H9 (cell line): ENCODE data around the gene SP140. TPM values are rescaled to one million over a fixed set of nuclear protein-coding genes. Genes with fewer than 3 reads are reported as not detected.

Experiments used
- DNase-seq: peaks from one replicate; pipeline ENCODE4 v3.0.0-alpha.2; 2017
- H2AFZ ChIP-seq: one replicate; pipeline ENCODE4 v1.6.1; 2013; ENCODE audit warnings: mild to moderate bottlenecking, low read length, control low read depth, moderate library complexity
- H2AK5ac ChIP-seq: 2 replicates; pipeline ENCODE4 v1.6.1; 2013; ENCODE audit warnings: low read length, control low read depth, mixed read lengths; ENCODE audit not compliant: insufficient read length
- H2BK120ac ChIP-seq: one replicate; pipeline ENCODE4 v1.6.1; 2013; ENCODE audit warnings: low read depth, mild to moderate bottlenecking, low read length, control low read depth, inconsistent platforms; ENCODE audit not compliant: poor library complexity, severe bottlenecking
- H2BK12ac ChIP-seq: 2 replicates; pipeline ENCODE4 v1.6.1; 2013; ENCODE audit warnings: low read length, control low read depth, mixed read lengths, low read depth; ENCODE audit not compliant: insufficient read length
- H2BK15ac ChIP-seq: 2 replicates; pipeline ENCODE4 v1.6.1; 2013; ENCODE audit warnings: low read depth, low read length, control low read depth
- H2BK20ac ChIP-seq: one replicate; pipeline ENCODE4 v1.6.1; 2013; ENCODE audit warnings: low read depth, mild to moderate bottlenecking, low read length, control low read depth, inconsistent platforms; ENCODE audit not compliant: poor library complexity, severe bottlenecking
- H2BK5ac ChIP-seq: 2 replicates; pipeline ENCODE4 v1.6.1; 2013; ENCODE audit warnings: low read length, control low read depth, mixed read lengths; ENCODE audit not compliant: insufficient read length
- H3K14ac ChIP-seq: 2 replicates; pipeline ENCODE4 v1.6.1; 2013; ENCODE audit warnings: low read length, control low read depth; ENCODE audit not compliant: insufficient read depth
- H3K18ac ChIP-seq: 2 replicates; pipeline ENCODE4 v1.6.1; 2013; ENCODE audit warnings: low read depth, mild to moderate bottlenecking, mixed read lengths, low read length, control low read depth; ENCODE audit not compliant: insufficient read length
- H3K23ac ChIP-seq: 2 replicates; pipeline ENCODE4 v1.6.1; 2013; ENCODE audit warnings: low read length, control low read depth, mixed read lengths, low read depth; ENCODE audit not compliant: insufficient read length
- H3K23me2 ChIP-seq: 2 replicates; pipeline ENCODE4 v1.6.1; 2013; ENCODE audit warnings: low read depth, mild to moderate bottlenecking, mixed read lengths, low read length, control low read depth; ENCODE audit not compliant: insufficient read length, poor library complexity, severe bottlenecking
- H3K27ac ChIP-seq: 2 replicates; pipeline ENCODE4 v1.5.1; 2013; ENCODE audit warnings: low read length, control low read depth, mixed read lengths, low read depth; ENCODE audit not compliant: insufficient read length
- H3K27me3 ChIP-seq: 2 replicates; pipeline ENCODE4 v1.6.1; 2013; ENCODE audit warnings: low read length, control low read depth, inconsistent platforms; ENCODE audit not compliant: insufficient read depth
- H3K4ac ChIP-seq: 2 replicates; pipeline ENCODE4 v1.6.1; 2013; ENCODE audit warnings: low read depth, mild to moderate bottlenecking, control low read depth, inconsistent platforms, low read length, moderate library complexity
- H3K4me1 ChIP-seq: 2 replicates; pipeline ENCODE4 v1.6.1; 2013; ENCODE audit warnings: low read length, control low read depth, inconsistent platforms; ENCODE audit not compliant: insufficient read depth
- H3K4me2 ChIP-seq: 2 replicates; pipeline ENCODE4 v1.6.1; 2013; ENCODE audit warnings: low read length, control low read depth, mixed read lengths; ENCODE audit not compliant: insufficient read length, insufficient read depth
- H3K56ac ChIP-seq: 2 replicates; pipeline ENCODE4 v1.6.1; 2013; ENCODE audit warnings: low read depth, mild to moderate bottlenecking, mixed read lengths, low read length, control low read depth; ENCODE audit not compliant: insufficient read length
- H3K79me1 ChIP-seq: 2 replicates; pipeline ENCODE4 v1.6.1; 2013; ENCODE audit warnings: low read depth, mild to moderate bottlenecking, moderate library complexity, low read length, control low read depth, inconsistent platforms; ENCODE audit not compliant: insufficient read depth, poor library complexity, severe bottlenecking
- H3K79me2 ChIP-seq: 2 replicates; pipeline ENCODE4 v1.6.1; 2013; ENCODE audit warnings: low read length, control low read depth, inconsistent platforms; ENCODE audit not compliant: insufficient read depth
- H3K9ac ChIP-seq: 2 replicates; pipeline ENCODE4 v1.6.1; 2013; ENCODE audit warnings: low read length, control low read depth, mixed read lengths; ENCODE audit not compliant: insufficient read length; ENCODE audit errors: extremely low read depth
- H3K9me3 ChIP-seq: one replicate; pipeline ENCODE4 v1.6.1; 2013; ENCODE audit warnings: low read depth, low read length, inconsistent platforms; ENCODE audit not compliant: control insufficient read depth
- H3T11ph ChIP-seq: one replicate; pipeline ENCODE4 v1.6.1; 2013; ENCODE audit warnings: mild to moderate bottlenecking, low read length, control low read depth, inconsistent platforms
- H4K20me1 ChIP-seq: one replicate; pipeline ENCODE4 v1.6.1; 2013; ENCODE audit not compliant: control insufficient read depth, insufficient read length, insufficient read depth
- H4K5ac ChIP-seq: 2 replicates; pipeline ENCODE4 v1.6.1; 2013; ENCODE audit warnings: low read depth, mild to moderate bottlenecking, mixed read lengths, low read length, control low read depth; ENCODE audit not compliant: insufficient read length
- H4K8ac ChIP-seq: replicated peaks from 2 replicates; pipeline ENCODE4 v1.6.1; 2013; ENCODE audit warnings: low read length, control low read depth, mixed read lengths, low read depth; ENCODE audit not compliant: insufficient read length
- H4K91ac ChIP-seq: 2 replicates; pipeline ENCODE4 v1.6.1; 2013; ENCODE audit warnings: low read depth, mild to moderate bottlenecking, moderate library complexity, mixed read lengths, low read length, control low read depth; ENCODE audit not compliant: insufficient read length
- H3K27ac Mint-ChIP-seq, 3 experiments: 2 replicates in 2 of 3; 3 replicates in 1 of 3; pipeline ENCODE4 v1.8.0; 2020 to 2021; ENCODE audit warnings: mixed read lengths in 3 of 3, mild to moderate bottlenecking in 1 of 3, moderate library complexity in 1 of 3
- H3K27me3 Mint-ChIP-seq: 2 replicates; pipeline ENCODE4 v1.8.0; 2021; ENCODE audit warnings: low read depth, mild to moderate bottlenecking, moderate library complexity, mixed read lengths
- H3K36me3 Mint-ChIP-seq, 3 experiments: 2 replicates in 2 of 3; 3 replicates in 1 of 3; pipeline ENCODE4 v1.8.0; 2020 to 2021; ENCODE audit warnings: low read depth in 3 of 3, mixed read lengths in 3 of 3; ENCODE audit not compliant: insufficient read depth in 1 of 3
- H3K4me1 Mint-ChIP-seq, 2 experiments: 2 replicates each; pipeline ENCODE4 v1.8.0; 2020; ENCODE audit warnings: mixed read lengths in 2 of 2
- H3K4me3 Mint-ChIP-seq, 2 experiments: 2 replicates in 1 of 2; 3 replicates in 1 of 2; pipeline ENCODE4 v1.8.0; 2020 to 2021; ENCODE audit warnings: mild to moderate bottlenecking in 2 of 2, mixed read lengths in 2 of 2, moderate library complexity in 1 of 2
- H3K9me3 Mint-ChIP-seq, 2 experiments: 2 replicates in 1 of 2; 3 replicates in 1 of 2; pipeline ENCODE4 v1.8.0; 2020; ENCODE audit warnings: mild to moderate bottlenecking in 2 of 2, mixed read lengths in 2 of 2, moderate library complexity in 1 of 2
- WGBS: extraction: QIAGEN DNeasy Blood & Tissue Kit; methylation state at CpG from one replicate; pipeline ENCODE4 v1.1.7; 2013; ENCODE audit warnings: missing lambda C conversion rate, low lambda C conversion rate, mixed read lengths; ENCODE audit not compliant: insufficient read length; ENCODE audit errors: extremely low coverage; 5-methylcytosine and 5-hydroxymethylcytosine counted together
- total RNA-seq: library from RNA; stranded (reverse); gene quantifications from 2 replicates; pipeline ENCODE4 v1.2.1, GENCODE V29; 2021
- TF ChIP-seq, protein P1 (sequence below): fragments of 200-600 bp; sonication (generic); conservative IDR thresholded peaks from 3 replicates; pipeline ENCODE4 v1.8.0; 2021; ENCODE audit warnings: antibody characterized with exemption, mild to moderate bottlenecking

The SP140 gene
- total RNA-seq, 1 experiment from 2014 or later: 0.31 TPM

DNA sequence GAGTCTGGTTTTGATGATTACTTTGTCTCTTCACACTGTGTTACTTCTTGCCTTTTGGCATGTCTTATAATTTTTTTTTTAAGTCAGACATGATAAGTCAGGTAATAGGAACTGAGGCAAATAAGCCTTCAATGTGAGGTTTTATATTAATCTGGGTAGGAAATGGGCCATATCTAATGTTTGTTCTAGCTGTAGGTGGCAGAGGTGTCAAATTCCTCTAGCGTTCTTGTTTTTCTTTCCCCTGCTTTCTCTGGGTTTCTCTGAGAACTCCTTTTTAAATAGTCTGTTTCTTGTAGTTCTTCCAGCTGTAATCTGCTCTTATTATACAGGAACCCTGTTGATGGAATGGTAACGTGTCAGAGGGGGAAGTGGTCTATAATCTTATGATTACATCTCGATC is 5.7 kb downstream of the SP140 start:
- Histone ChIP-seq H2BK5ac (no peak overlapping the region), H2BK20ac (no peak overlapping the region), H2BK120ac (no peak overlapping the region), H2AFZ (no peak overlapping the region), H3K23me2 (no peaks in the 10 kb centered on the region), H3K18ac (no peak overlapping the region), H4K8ac (no peak overlapping the region), H3K56ac (no peak overlapping the region), H4K20me1 (no peaks in the 10 kb centered on the region), H3K14ac (no peak overlapping the region), H3K9ac (no peak overlapping the region), H3K9me3 (no peaks in the 10 kb centered on the region), H2AK5ac (no peak overlapping the region), H3K4me1 (peaks cover 3% of the 10 kb centered on the region; the same call in 1 of the 2 replicates), H4K5ac (no peak overlapping the region), H3K27ac (no peak overlapping the region), H3K79me2 (no peaks in the 10 kb centered on the region), H3K4me2 (no peak overlapping the region), H3K79me1 (no peaks in the 10 kb centered on the region), H2BK15ac (no peak overlapping the region), H3K4ac (no peak overlapping the region), H3T11ph (no peak overlapping the region), H3K23ac (no peak overlapping the region), H3K27me3 (no peaks in the 10 kb centered on the region), H2BK12ac (no peak overlapping the region), H4K91ac (no peak overlapping the region)
- TF ChIP-seq, protein P1, sequence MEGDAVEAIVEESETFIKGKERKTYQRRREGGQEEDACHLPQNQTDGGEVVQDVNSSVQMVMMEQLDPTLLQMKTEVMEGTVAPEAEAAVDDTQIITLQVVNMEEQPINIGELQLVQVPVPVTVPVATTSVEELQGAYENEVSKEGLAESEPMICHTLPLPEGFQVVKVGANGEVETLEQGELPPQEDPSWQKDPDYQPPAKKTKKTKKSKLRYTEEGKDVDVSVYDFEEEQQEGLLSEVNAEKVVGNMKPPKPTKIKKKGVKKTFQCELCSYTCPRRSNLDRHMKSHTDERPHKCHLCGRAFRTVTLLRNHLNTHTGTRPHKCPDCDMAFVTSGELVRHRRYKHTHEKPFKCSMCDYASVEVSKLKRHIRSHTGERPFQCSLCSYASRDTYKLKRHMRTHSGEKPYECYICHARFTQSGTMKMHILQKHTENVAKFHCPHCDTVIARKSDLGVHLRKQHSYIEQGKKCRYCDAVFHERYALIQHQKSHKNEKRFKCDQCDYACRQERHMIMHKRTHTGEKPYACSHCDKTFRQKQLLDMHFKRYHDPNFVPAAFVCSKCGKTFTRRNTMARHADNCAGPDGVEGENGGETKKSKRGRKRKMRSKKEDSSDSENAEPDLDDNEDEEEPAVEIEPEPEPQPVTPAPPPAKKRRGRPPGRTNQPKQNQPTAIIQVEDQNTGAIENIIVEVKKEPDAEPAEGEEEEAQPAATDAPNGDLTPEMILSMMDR: no peak
- Mint-ChIP-seq H3K27ac (no peak overlapping the region), H3K27me3 (no peaks in the 10 kb centered on the region), H3K36me3 (peaks cover 8 to 19% (median 14%) of the 10 kb centered on the region in 3 experiments; a peak in 6 of 7 replicates), H3K9me3 (peaks cover 13 to 17% of the 10 kb centered on the region in 2 experiments; a peak in 4 of 5 replicates), H3K4me1 (peaks cover 0 to 9% of the 10 kb centered on the region in 2 experiments; a peak in 2 of 4 replicates), H3K4me3 (no peak overlapping the region)
- DNase-seq: no peak
- no CpG with 5 or more reads among the region's 3 CpGs for WGBS
